B cell (primary cell): ENCODE data around the gene TNFRSF13B. TPM values are rescaled to one million over a fixed set of nuclear protein-coding genes. Genes with fewer than 3 reads are reported as not detected.
A peak's percentile ranks its signal among the peaks of the same experiment; 100 is the strongest.

Source experiments
- ATAC-seq: fragments of 200-7000 bp; cut with Tn5 transposase; one replicate; pipeline ENCODE4 v1.10.0; 2021; ENCODE audit warnings: low read depth, mild to moderate bottlenecking, moderate number of reproducible peaks, moderate library complexity
- CTCF ChIA-PET: fragments of 350-600 bp; sonication (Branson Sonifier 250); formaldehyde crosslinking; loops from one replicate; lab custom pipeline; 2021; ENCODE audit warnings: antibody characterized with exemption, inconsistent platforms; lab: Charles Lee
- POLR2A ChIA-PET: fragments of 350-600 bp; sonication (Branson Sonifier 250); formaldehyde crosslinking; loops from one replicate; lab custom pipeline; 2021; ENCODE audit warnings: antibody characterized with exemption; lab: Charles Lee
- DNase-seq: peaks from one replicate; pipeline ENCODE4 v3.0.0; 2013
- H2AFZ ChIP-seq: 2 replicates; pipeline ENCODE4 v1.6.1; 2012; ENCODE audit warnings: mild to moderate bottlenecking, low read depth, low read length; ENCODE audit not compliant: insufficient read depth, poor library complexity, severe bottlenecking
- H3K27ac ChIP-seq, 2 donors: 1 replicate in 1 of 2; 2 replicates in 1 of 2; pipeline ENCODE4 v1.5.1; 2012 to 2013; ENCODE audit warnings: low read length in 2 of 2, mild to moderate bottlenecking in 2 of 2, moderate library complexity in 1 of 2
- H3K27me3 ChIP-seq, 4 experiments: fragments of 200-600 bp in 1 of 4; sonication (generic) in 1 of 4; replicated peaks in 1 of 4; 1 replicate in 2 of 4; 2 replicates in 2 of 4; pipeline versions ENCODE4 v1.6.1 to v1.7.0; 2013 to 2016; ENCODE audit warnings: low read length in 3 of 4, mild to moderate bottlenecking in 2 of 4, mixed read lengths in 1 of 4, moderate library complexity in 1 of 4; ENCODE audit not compliant: insufficient read depth in 4 of 4, control insufficient read depth in 3 of 4; ENCODE audit errors: control extremely low read depth in 1 of 4
- H3K36me3 ChIP-seq, 2 experiments: replicated peaks in 1 of 2; 1 replicate in 1 of 2; 2 replicates in 1 of 2; pipeline versions ENCODE4 v1.6.1 to v1.7.1; 2013; ENCODE audit warnings: low read length in 1 of 2; ENCODE audit not compliant: insufficient read depth in 2 of 2, control insufficient read depth in 1 of 2; ENCODE audit errors: control extremely low read depth in 1 of 2, extremely low read depth in 1 of 2
- H3K4me1 ChIP-seq, 2 donors: fragments of 200-600 bp in 1 of 2; sonication (generic) in 1 of 2; 1 replicate in 1 of 2; 2 replicates in 1 of 2; pipeline versions ENCODE4 v1.5.1 to v1.6.1; 2013 to 2017; ENCODE audit warnings: low read length in 2 of 2; ENCODE audit not compliant: control insufficient read depth in 2 of 2, insufficient read depth in 2 of 2
- H3K4me2 ChIP-seq: replicated peaks from 2 replicates; pipeline ENCODE3; 2012; ENCODE audit warnings: mild to moderate bottlenecking, low read depth, low read length; ENCODE audit not compliant: poor library complexity, severe bottlenecking
- H3K4me3 ChIP-seq, 5 experiments: fragments of 200-600 bp in 1 of 5; sonication (generic) in 1 of 5; 1 replicate in 3 of 5; 2 replicates in 2 of 5; pipeline versions ENCODE4 v1.5.1 to v1.7.0; 2011 to 2016; ENCODE audit warnings: low read length in 4 of 5, mild to moderate bottlenecking in 4 of 5, low read depth in 2 of 5, control low read depth in 1 of 5, moderate library complexity in 1 of 5; ENCODE audit not compliant: insufficient read depth in 1 of 5; ENCODE audit errors: control extremely low read depth in 1 of 5, extremely low read depth in 1 of 5
- H3K79me2 ChIP-seq: fragments of 200-600 bp; sonication (generic); one replicate; pipeline ENCODE4 v1.6.0; 2016; ENCODE audit warnings: low read length; ENCODE audit not compliant: control insufficient read depth, insufficient read depth
- H3K9ac ChIP-seq: fragments of 200-600 bp; sonication (generic); 2 replicates; pipeline ENCODE4 v1.6.1; 2017; ENCODE audit warnings: mild to moderate bottlenecking, low read length, moderate library complexity
- H3K9me3 ChIP-seq, 3 donors: one replicate each; pipeline versions ENCODE4 v1.6.1 to v1.7.1; 2013; ENCODE audit warnings: low read length in 2 of 3; ENCODE audit not compliant: control insufficient read depth in 2 of 3, insufficient read depth in 1 of 3; ENCODE audit errors: control extremely low read depth in 1 of 3
- H4K20me1 ChIP-seq: 2 replicates; pipeline ENCODE4 v1.6.0; 2012; ENCODE audit warnings: mild to moderate bottlenecking, low read length; ENCODE audit not compliant: insufficient read depth, control insufficient read depth, poor library complexity, severe bottlenecking
- H3K27ac Mint-ChIP-seq: one replicate; pipeline ENCODE4 v1.8.0; 2021; ENCODE audit warnings: mixed read lengths
- H3K27me3 Mint-ChIP-seq: one replicate; pipeline ENCODE4 v1.8.0; 2021; ENCODE audit warnings: mixed read lengths
- H3K4me1 Mint-ChIP-seq: one replicate; pipeline ENCODE4 v1.8.0; 2021; ENCODE audit warnings: mixed read lengths
- H3K4me3 Mint-ChIP-seq: one replicate; pipeline ENCODE4 v1.8.0; 2021; ENCODE audit warnings: mixed read lengths
- H3K9me3 Mint-ChIP-seq: one replicate; pipeline ENCODE4 v1.8.0; 2022; ENCODE audit warnings: mixed read lengths; ENCODE audit not compliant: insufficient read depth
- CTCF ChIP-seq: fragments of 200-600 bp; IDR thresholded peaks from one replicate; pipeline ENCODE4 v1.8.0; 2022; ENCODE audit warnings: antibody characterized with exemption, mild to moderate bottlenecking
- EZH2 ChIP-seq: IDR thresholded peaks from 2 replicates; pipeline ENCODE4 v1.6.1; 2012; ENCODE audit warnings: borderline replicate concordance, low read depth, mild to moderate bottlenecking, moderate library complexity, low read length; ENCODE audit not compliant: insufficient read depth, poor library complexity, severe bottlenecking
- WGBS: methylation state at CpG from one replicate; pipeline ENCODE4 v1.1.5; 2013; ENCODE audit warnings: missing lambda C conversion rate; ENCODE audit not compliant: insufficient coverage; 5-methylcytosine and 5-hydroxymethylcytosine counted together
- intact Hi-C: fragments of 100-400 bp; cut with micrococcal nuclease; formaldehyde crosslinking; loops from one replicate; pipeline ENCODE4 v1.10.0; 2022
- polyA plus RNA-seq: library from polyadenylated mRNA; depleted of rRNA; stranded (reverse); fragments of >200 nt; gene quantifications from 2 replicates; pipeline ENCODE4 v1.2.3, GENCODE V29; 2012
- total RNA-seq, 2 donors: library from RNA; stranded (reverse); fragments of 120-200 nt in 1 of 2; gene quantifications; 1 replicate in 1 of 2; 2 replicates in 1 of 2; pipeline versions ENCODE4 v1.2.3 to v1.2.4, GENCODE V29; 2013 to 2022

Gene TNFRSF13B
- total and polyA plus RNA-seq, 2 donors (not counting 1 experiment from before 2014, with no cell fraction given) = 74.5 to 219 TPM

- CTCF ChIA-PET = interaction anchor here (0.6 to 17.6 kb wide), 13 partner anchors 9 to 641 kb away, joined by 3 to 317 read pairs (median 4); partner anchors contain the start of gene TNFRSF13B
- Histone ChIP-seq H2AFZ (peak overlapping the region; percentile 25), H3K9me3 (peaks cover 0 to 4% (median 0%) of the 10 kb centered on the region in 3 donors), H3K27me3 (no peaks in the 10 kb centered on the region), H3K36me3 (no peaks in the 10 kb centered on the region), H3K4me3 (no peak overlapping the region), H3K4me1 (peaks cover 0 to 8% of the 10 kb centered on the region in 2 donors), H3K79me2 (no peaks in the 10 kb centered on the region), H3K4me2 (peak overlapping the region; percentile 40), H3K27ac (no peak overlapping the region), H4K20me1 (no peaks in the 10 kb centered on the region), H3K9ac (no peak overlapping the region)
- DNase-seq (no peak), ATAC-seq (peak; percentile 4)
- H3K27ac Mint-ChIP-seq = peak overlapping the region; percentile 32
- TF ChIP-seq CTCF (no peak), EZH2 (no peak)
- H3K27me3 Mint-ChIP-seq = no peaks in the 10 kb centered on the region
- WGBS = 75% methylated on average over 7 of the region's 9 CpGs
- H3K4me1 Mint-ChIP-seq = peaks cover 5% of the 10 kb centered on the region
- intact Hi-C loops = loop anchor here (1.0 to 5.0 kb wide), 2 partner anchors 41 to 312 kb away; partner anchors contain the start of gene MPRIP
- POLR2A ChIA-PET = interaction anchor here (0.7 kb wide), 1 partner anchor 178 kb away, joined by 3 read pairs; no protein-coding TSS in a partner anchor
- no peak overlapping the region for H3K4me3 Mint-ChIP-seq
- H3K9me3 Mint-ChIP-seq = no peaks in the 10 kb centered on the region
These were observed 29.3 kb upstream of the TNFRSF13B start for GRCh38 chr17:17001076-17001777.
